Brain microvascular endothelial cell (primary cell): ENCODE results near the gene COMMD9.

ENCODE experiments used
- DNase-seq: peaks from one replicate; pipeline ENCODE4 v3.0.0-alpha.2; 2020
- H3K27ac ChIP-seq: fragments of 250-450 bp; sonication (Bioruptor Pico); 2 replicates; pipeline ENCODE4 v1.5.1; 2020; ENCODE audit warnings: mild to moderate bottlenecking, moderate library complexity
- H3K27me3 ChIP-seq: fragments of 250-450 bp; sonication (Bioruptor Pico); replicated peaks from 2 replicates; pipeline ENCODE4 v1.5.1; 2020; ENCODE audit warnings: mild to moderate bottlenecking
- H3K36me3 ChIP-seq: fragments of 250-450 bp; sonication (Bioruptor Pico); replicated peaks from 2 replicates; pipeline ENCODE4 v1.5.1; 2020; ENCODE audit warnings: mild to moderate bottlenecking
- H3K4me3 ChIP-seq: 2 replicates; pipeline ENCODE4 v1.5.1; 2011; ENCODE audit warnings: low read depth, mild to moderate bottlenecking, control low read depth, low read length, moderate library complexity
- in situ Hi-C: cut with HindIII; loops from 2 replicates; pipeline ENCODE4 v1.10.0; 2017; ENCODE audit warnings: low sequenced_read_pairs, low pct_ligation_motif_present
- TF ChIP-seq, protein P1 (sequence below): IDR thresholded peaks from 2 replicates; pipeline ENCODE4 v1.5.1; 2011; ENCODE audit warnings: low read depth, mild to moderate bottlenecking, moderate library complexity, low read length, control low read depth, inconsistent platforms; ENCODE audit errors: missing control alignments

COMMD9 gene

DNA sequence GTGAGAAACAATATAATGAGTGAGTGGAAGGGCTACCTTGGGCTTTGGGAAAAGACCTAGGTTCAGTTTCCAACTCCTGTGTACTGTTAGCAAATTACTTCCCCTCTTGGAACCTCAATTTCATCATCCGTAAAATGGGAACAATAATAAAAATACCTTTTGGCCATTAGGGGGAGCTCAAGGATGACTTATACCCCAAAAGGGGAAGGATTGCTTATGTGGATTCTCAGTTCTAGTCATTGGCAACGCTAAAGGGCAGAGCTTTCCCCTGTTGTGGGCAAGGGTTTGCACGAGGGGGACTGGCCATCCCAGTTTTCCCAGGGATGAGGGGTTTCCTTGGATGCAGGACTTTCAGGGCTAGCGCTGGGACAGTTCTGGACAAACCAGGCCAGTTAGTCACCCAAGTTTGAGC, 3.1 kb upstream of the COMMD9 start:
- H3K27ac ChIP-seq: no peak overlapping the region
- no peaks in the 10 kb centered on the region for H3K27me3 ChIP-seq
- H3K36me3 ChIP-seq: no peaks in the 10 kb centered on the region
- no peak overlapping the region for H3K4me3 ChIP-seq
- TF ChIP-seq, protein P1, sequence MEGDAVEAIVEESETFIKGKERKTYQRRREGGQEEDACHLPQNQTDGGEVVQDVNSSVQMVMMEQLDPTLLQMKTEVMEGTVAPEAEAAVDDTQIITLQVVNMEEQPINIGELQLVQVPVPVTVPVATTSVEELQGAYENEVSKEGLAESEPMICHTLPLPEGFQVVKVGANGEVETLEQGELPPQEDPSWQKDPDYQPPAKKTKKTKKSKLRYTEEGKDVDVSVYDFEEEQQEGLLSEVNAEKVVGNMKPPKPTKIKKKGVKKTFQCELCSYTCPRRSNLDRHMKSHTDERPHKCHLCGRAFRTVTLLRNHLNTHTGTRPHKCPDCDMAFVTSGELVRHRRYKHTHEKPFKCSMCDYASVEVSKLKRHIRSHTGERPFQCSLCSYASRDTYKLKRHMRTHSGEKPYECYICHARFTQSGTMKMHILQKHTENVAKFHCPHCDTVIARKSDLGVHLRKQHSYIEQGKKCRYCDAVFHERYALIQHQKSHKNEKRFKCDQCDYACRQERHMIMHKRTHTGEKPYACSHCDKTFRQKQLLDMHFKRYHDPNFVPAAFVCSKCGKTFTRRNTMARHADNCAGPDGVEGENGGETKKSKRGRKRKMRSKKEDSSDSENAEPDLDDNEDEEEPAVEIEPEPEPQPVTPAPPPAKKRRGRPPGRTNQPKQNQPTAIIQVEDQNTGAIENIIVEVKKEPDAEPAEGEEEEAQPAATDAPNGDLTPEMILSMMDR: peak; percentile 36
- no peak for DNase-seq
- in situ Hi-C loops: loop anchor here (25.0 kb wide), 1 partner anchor 195 kb away; no protein-coding TSS in a partner anchor

DNA sequence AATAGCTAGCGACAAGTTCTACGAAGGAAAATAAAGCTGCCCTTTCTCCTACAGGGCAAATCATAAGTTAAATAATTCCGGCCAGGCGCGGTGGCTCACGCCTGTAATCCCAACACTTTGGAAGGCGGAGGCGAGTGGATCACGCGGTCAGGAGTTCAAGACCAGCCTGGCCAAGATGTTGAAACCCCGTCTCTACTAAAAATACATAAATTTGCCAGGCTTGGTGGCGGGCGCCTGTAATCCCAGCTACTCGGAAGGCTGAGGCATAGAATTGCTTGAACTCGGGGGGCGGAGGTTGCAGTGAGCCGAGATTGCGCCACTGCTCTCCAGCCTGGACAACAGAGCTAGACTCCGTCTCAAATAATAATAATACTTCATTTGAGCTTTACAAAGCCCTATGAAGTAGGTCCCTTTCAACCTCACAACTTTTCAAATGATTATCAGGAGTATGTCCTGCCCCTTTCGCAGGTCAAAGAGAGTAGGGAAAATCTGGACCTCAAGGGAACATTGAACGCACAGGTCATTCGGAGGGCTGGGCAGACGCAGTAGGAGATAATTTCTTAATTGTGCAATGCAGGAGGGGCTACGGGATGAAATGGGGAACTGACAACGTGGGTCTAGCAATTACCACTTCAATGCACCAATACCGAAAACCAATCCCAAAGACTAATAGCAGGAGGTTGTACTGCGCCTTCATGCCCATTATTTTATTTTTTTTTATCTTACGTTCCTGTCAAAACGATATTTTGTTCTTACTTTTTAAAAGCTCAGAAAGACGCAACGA, 590 bp downstream of the COMMD9 start:
- in situ Hi-C loops: loop anchor here (25.0 kb wide), 1 partner anchor 199 kb away; no protein-coding TSS in a partner anchor

DNA sequence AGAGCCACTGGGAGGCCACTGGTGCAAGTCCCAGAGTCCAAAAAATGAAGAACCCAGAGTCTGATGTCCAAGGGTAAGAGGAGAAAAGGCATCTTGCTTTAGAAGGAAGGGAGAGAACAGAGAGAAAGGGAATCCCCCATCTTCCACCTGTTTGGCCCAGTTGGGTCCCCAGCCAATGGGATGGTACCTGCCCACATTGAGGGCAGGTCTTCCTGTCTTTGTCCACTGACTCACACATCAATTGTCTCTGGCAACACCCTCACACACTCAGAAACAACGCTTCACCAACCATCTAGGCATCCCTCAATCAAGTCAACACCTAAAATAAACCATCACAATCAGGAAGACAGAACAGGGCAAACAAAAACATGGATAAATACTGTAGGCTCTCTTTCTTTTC, 6.3 kb downstream of the COMMD9 start:
- DNase-seq: no peak
- TF ChIP-seq, protein P1: no peak
- in situ Hi-C loops: loop anchor here (25.0 kb wide), 1 partner anchor 204 kb away; no protein-coding TSS in a partner anchor
- Histone ChIP-seq H3K36me3 (no peaks in the 10 kb centered on the region), H3K27me3 (no peaks in the 10 kb centered on the region), H3K4me3 (no peak overlapping the region), H3K27ac (no peak overlapping the region)

More for the DNA sequence above, 590 bp downstream of the COMMD9 start:
- H3K27ac ChIP-seq: peak overlapping the region; percentile 20
- no peaks in the 10 kb centered on the region for H3K27me3 ChIP-seq
- TF ChIP-seq, protein P1: no peak
- no peak for DNase-seq
- H3K4me3 ChIP-seq: peak overlapping the region; percentile 95
- H3K36me3 ChIP-seq: no peaks in the 10 kb centered on the region

DNA sequence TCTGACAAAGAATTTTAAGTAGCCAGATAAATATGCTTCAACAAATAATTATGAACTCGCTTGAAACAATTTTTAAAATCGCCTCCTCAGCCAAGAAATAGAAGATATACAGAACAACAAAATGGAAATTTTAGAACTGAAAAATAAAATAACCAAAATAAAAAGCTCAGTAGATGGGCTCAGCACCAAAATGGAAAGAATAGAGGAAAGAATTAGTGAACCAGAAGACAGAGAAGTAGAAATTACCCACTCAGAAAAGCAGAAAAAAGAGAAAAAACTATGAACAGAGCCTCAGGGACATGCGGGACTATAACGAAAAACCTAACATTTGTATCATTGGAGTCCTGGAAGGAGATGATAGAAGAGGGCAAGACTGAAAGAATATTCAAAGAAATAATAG, 7.4 kb downstream of the COMMD9 start:
- Histone ChIP-seq H3K27me3 (no peaks in the 10 kb centered on the region), H3K27ac (no peak overlapping the region), H3K36me3 (no peaks in the 10 kb centered on the region), H3K4me3 (no peak overlapping the region)
- TF ChIP-seq, protein P1: no peak
- no peak for DNase-seq
- in situ Hi-C loops: loop anchor here (25.0 kb wide), 1 partner anchor 205 kb away; no protein-coding TSS in a partner anchor

DNA sequence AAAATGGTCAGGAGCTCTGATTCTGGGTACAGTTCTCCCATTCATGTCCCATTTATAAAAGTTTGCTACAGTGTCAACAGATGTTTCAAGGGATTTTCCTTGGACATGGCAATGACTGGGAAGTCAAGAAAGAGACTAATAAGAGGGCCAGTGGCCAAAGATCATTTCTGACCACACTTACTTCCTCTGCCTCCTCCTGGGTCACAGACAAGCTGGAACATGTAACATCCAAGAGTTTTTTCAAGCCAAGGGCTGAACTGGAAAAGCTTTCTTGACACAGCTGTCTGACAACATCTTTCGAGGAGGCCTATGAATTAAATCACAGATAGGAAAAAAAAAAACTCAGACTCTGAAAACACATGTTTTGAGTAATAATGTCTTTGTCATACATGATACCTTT, 8.7 kb downstream of the COMMD9 start:
- TF ChIP-seq, protein P1: no peak
- H3K27me3 ChIP-seq: no peaks in the 10 kb centered on the region
- no peaks in the 10 kb centered on the region for H3K36me3 ChIP-seq
- DNase-seq: no peak
- in situ Hi-C loops: loop anchor here (25.0 kb wide), 1 partner anchor 207 kb away; no protein-coding TSS in a partner anchor
- H3K27ac ChIP-seq: no peak overlapping the region
- H3K4me3 ChIP-seq: no peak overlapping the region
